ENCODE data around the gene PLXNA2. TPM values are rescaled to one million over a fixed set of nuclear protein-coding genes. Genes with fewer than 3 reads are reported as not detected.
A peak's percentile ranks its signal among the peaks of the same experiment; 100 is the strongest.

PLXNA2 gene
- total RNA-seq, 1 experiment from 2014 or later, result 8.7 TPM

DNA sequence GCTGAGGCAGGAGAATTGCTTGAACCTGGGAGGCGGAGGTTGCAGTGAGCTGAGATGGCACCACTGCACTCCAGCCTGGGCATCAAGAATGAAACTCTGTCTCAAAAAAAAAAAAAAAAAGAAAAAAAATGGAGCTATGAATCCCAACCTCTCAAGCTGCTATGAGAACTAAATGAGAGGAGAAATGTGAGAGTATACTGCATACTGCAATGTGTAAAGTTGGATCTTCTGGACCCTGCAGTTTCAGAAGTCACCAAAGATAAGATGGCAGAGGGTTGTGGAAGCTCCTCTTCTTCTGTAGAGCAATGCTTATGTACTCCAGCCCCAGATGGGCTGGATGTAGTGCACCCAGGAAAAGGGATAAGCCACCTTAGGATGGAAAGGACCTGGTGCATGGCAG is 55.6 kb downstream of the PLXNA2 start:
- Histone ChIP-seq H3K27me3 (replicated peaks) (no peaks in the 10 kb centered on the region), H3K9me3 (replicated peaks) (no peaks in the 10 kb centered on the region), H3K36me3 (peaks cover 32% of the 10 kb centered on the region), H3K4me1 (replicated peaks) (peaks cover 53% of the 10 kb centered on the region), H3K27ac (no peak overlapping the region), H3K4me3 (no peak overlapping the region)
- DNase-seq (ENCODE audit: low read depth in 1 of 2, low spot score in 2 of 2), result no peak

DNA sequence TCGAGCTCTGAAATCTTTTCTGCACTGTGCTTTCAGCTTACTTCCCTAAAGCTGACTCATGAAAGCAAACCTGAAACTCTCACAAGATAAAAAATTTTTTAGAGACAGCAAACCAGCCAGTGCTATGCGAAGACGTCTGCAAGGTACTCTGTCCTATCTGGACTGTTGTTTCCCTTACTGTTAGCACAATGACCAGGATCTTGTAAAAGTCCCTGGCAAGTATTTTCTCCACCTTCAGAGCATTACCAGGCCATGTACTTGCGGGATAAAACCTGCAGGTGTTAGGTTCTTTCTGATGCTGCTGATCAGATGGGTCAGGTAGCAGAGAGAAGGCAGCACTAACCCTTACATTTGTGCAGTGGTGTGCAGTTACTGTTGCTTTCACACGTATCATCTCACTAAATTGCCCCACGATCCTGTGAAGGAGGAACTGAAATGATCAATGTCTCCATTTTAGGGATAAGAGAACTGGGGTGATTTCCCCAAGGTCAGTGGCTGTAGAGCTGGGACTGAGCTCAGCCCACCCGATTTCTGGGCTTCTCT is 56.6 kb downstream of the PLXNA2 start:
- DNase-seq (ENCODE audit: low read depth in 1 of 2, low spot score in 2 of 2), result no peak
- no peaks in the 10 kb centered on the region for H3K9me3 ChIP-seq (replicated peaks)
- H3K27ac ChIP-seq, result no peak overlapping the region
- H3K4me3 ChIP-seq, result no peak overlapping the region
- no peaks in the 10 kb centered on the region for H3K27me3 ChIP-seq (replicated peaks)
- H3K36me3 ChIP-seq, result peaks cover 32% of the 10 kb centered on the region
- peaks cover 53% of the 10 kb centered on the region for H3K4me1 ChIP-seq (replicated peaks)

GRCh38 chr1:208185801-208186231 is 58.4 kb downstream of the PLXNA2 start:
- no peak for DNase-seq (ENCODE audit: low read depth in 1 of 2, low spot score in 2 of 2)
- H3K27ac ChIP-seq, result no peak overlapping the region
- H3K27me3 ChIP-seq (replicated peaks), result no peaks in the 10 kb centered on the region
- peaks cover 20% of the 10 kb centered on the region for H3K36me3 ChIP-seq
- H3K9me3 ChIP-seq (replicated peaks), result no peaks in the 10 kb centered on the region
- H3K4me3 ChIP-seq, result no peak overlapping the region
- peaks cover 51% of the 10 kb centered on the region for H3K4me1 ChIP-seq (replicated peaks)

DNA sequence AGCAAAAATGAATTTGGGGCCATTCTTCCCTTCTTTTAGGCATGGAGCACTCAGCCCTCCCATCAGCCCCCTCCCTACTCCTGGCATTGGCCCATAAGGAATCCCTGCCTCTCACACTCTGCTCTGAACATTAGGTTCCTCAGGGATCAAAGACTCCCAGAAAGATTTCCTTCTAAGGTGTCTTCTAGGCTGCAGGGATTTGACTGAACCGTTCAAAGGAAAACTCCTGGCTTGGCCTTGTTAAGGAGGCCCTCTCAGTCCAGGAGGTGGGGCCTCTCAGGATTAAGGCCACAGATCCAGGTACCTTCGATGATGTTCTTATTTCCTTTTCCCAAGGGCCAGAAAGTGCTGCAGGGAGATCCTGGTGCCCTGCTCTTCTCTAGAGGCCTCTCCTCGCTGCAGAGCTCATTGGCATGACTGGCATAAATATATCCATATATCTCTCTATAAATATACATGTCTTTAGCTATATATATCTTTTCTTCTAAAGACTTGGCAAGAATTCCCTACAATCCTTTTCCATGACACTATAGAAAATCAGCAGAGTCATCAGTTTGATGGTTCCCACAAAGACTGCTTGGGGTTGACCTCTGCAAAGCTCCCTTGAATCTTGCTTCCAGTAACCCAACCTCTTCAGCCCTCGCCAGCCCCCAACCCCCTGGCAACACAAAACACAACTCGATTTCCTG is 59.1 kb downstream of the PLXNA2 start:
- Histone ChIP-seq H3K9me3 (replicated peaks) (no peaks in the 10 kb centered on the region), H3K4me3 (no peak overlapping the region), H3K27me3 (replicated peaks) (no peaks in the 10 kb centered on the region), H3K27ac (peak overlapping the region; percentile 61), H3K4me1 (replicated peaks) (peaks cover 44% of the 10 kb centered on the region), H3K36me3 (peaks cover 13% of the 10 kb centered on the region; the same call in 1 of the 2 replicates)
- DNase-seq (ENCODE audit: low read depth in 1 of 2, low spot score in 2 of 2), result no peak

DNA sequence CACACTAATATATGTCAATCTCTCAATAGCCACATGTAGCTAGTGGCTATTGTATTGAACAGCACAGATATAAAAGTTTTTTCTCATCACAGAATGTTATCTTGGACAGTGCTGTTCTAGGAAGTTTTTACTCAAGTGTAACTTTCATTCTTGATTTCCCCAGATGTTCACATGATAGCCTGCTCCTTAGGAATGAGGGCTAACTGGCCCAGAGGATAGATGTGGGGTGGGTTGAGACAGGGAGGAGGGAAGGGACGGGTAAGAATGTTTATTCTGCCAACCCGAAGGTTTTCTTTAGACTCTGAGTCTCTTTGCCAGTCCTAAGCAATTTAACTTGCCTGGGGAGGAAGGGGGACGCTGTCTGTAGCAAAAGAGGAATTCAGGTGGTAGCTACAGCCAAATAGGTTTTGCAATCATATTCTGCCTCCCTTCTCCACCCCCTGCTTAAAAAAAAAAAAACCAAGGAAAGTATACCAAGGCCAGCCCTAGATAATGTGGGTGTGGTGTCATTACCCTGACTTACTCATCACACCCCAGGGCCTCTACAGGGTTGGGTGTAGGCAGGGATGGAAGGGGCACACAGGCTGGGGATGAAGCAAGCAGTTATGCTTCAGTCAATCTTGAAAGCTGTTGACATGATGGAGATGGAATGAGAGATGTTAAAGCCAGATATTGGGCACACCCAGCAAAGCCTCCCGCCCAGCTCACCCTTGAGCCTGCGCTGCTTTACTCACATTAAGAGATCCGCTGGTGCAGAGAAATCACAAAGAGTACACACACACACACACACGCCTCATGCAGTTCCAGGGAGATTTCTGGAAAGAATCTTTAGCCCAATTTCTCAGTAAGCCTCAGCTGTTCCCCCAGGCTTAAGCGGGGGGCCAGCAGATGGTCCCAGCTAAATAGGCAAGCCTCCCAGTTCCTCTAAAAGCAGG is 59.9 kb downstream of the PLXNA2 start:
- Histone ChIP-seq H3K9me3 (replicated peaks) (no peaks in the 10 kb centered on the region), H3K27ac (peak overlapping the region; percentile 61), H3K36me3 (peaks cover 12% of the 10 kb centered on the region; the same call in 1 of the 2 replicates), H3K4me1 (replicated peaks) (peaks cover 35% of the 10 kb centered on the region), H3K27me3 (replicated peaks) (no peaks in the 10 kb centered on the region), H3K4me3 (no peak overlapping the region)
- DNase-seq (ENCODE audit: low read depth in 1 of 2, low spot score in 2 of 2), result peak; percentile 69 to 85

DNA sequence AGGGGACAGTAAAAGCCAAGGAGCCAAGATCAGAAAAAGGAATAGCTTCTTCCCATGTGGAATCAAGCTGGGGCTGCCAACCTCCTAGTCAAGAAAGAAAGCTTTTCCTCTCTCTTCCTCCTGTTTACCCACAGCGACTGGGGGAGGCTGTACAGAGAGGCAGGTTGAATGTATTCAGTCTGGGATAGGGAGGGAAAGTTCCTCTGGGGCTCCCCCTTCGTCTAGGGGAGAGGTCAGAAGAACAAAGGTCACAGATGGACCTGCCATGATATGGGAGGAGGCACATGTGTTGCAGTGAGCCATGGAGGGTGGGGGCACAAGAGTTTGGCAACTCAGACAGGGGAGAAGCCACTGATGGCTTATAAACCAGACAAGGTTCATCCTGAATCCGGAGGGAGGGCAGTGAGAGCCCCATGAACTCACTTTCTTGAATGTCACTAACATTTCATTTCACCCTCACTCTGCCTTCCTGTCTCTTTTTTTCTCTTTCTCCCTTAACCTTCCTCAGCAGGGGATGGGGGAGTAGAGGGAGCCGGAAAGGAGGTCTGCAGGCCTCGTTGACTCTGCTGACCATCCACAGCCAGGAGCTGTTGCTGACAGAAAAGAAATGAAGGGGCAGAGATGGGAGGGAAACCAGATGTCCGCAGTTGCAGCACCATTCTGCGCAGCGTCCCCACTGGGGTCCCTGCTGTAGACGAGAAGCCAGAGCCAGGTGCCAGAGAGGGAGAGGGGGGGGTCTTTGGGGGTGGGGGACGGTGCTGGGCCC is 61.1 kb downstream of the PLXNA2 start:
- no peak for DNase-seq (ENCODE audit: low read depth in 1 of 2, low spot score in 2 of 2)
- H3K27ac ChIP-seq, result no peak overlapping the region
- 0 out of 2 replicates have a peak, but pooled peaks cover 7% of the 10 kb centered on the region for H3K36me3 ChIP-seq
- H3K27me3 ChIP-seq (replicated peaks), result no peaks in the 10 kb centered on the region
- H3K4me1 ChIP-seq (replicated peaks), result peaks cover 35% of the 10 kb centered on the region
- no peak overlapping the region for H3K4me3 ChIP-seq
- H3K9me3 ChIP-seq (replicated peaks), result no peaks in the 10 kb centered on the region

GRCh38 chr1:208181364-208181763 is 62.8 kb downstream of the PLXNA2 start:
- no peaks in the 10 kb centered on the region for H3K27me3 ChIP-seq (replicated peaks)
- no peak overlapping the region for H3K4me3 ChIP-seq
- no peak overlapping the region for H3K27ac ChIP-seq
- no peaks in the 10 kb centered on the region for H3K9me3 ChIP-seq (replicated peaks)
- DNase-seq (ENCODE audit: low read depth in 1 of 2, low spot score in 2 of 2), result no peak
- H3K36me3 ChIP-seq, result peaks cover 4% of the 10 kb centered on the region; the same call in 1 of the 2 replicates
- peaks cover 39% of the 10 kb centered on the region for H3K4me1 ChIP-seq (replicated peaks)

- no peaks in the 10 kb centered on the region for H3K27me3 ChIP-seq (replicated peaks)
- no peak for DNase-seq (ENCODE audit: low read depth in 1 of 2, low spot score in 2 of 2)
- H3K4me1 ChIP-seq (replicated peaks), result peaks cover 31% of the 10 kb centered on the region
- H3K9me3 ChIP-seq (replicated peaks), result no peaks in the 10 kb centered on the region
- no peak overlapping the region for H3K4me3 ChIP-seq
- H3K27ac ChIP-seq, result no peak overlapping the region
- H3K36me3 ChIP-seq, result peaks cover 5% of the 10 kb centered on the region
Measured at GRCh38 chr1:208180421-208180820, 63.8 kb downstream of the PLXNA2 start.

- H3K27me3 ChIP-seq (replicated peaks), result no peaks in the 10 kb centered on the region
- H3K27ac ChIP-seq, result no peak overlapping the region
- no peaks in the 10 kb centered on the region for H3K9me3 ChIP-seq (replicated peaks)
- no peak overlapping the region for H3K4me3 ChIP-seq
- H3K36me3 ChIP-seq, result peaks cover 7% of the 10 kb centered on the region
- peaks cover 31% of the 10 kb centered on the region for H3K4me1 ChIP-seq (replicated peaks)
- no peak for DNase-seq (ENCODE audit: low read depth in 1 of 2, low spot score in 2 of 2)
Measured at GRCh38 chr1:208179961-208180409, 64.2 kb downstream of the PLXNA2 start.

GRCh38 chr1:208179263-208179816 is 64.8 kb downstream of the PLXNA2 start:
- H3K36me3 ChIP-seq, result peaks cover 13% of the 10 kb centered on the region
- H3K4me1 ChIP-seq (replicated peaks), result peaks cover 31% of the 10 kb centered on the region
- no peak overlapping the region for H3K27ac ChIP-seq
- no peak overlapping the region for H3K4me3 ChIP-seq
- no peaks in the 10 kb centered on the region for H3K9me3 ChIP-seq (replicated peaks)
- H3K27me3 ChIP-seq (replicated peaks), result no peaks in the 10 kb centered on the region
- DNase-seq (ENCODE audit: low read depth in 1 of 2, low spot score in 2 of 2), result no peak

DNA sequence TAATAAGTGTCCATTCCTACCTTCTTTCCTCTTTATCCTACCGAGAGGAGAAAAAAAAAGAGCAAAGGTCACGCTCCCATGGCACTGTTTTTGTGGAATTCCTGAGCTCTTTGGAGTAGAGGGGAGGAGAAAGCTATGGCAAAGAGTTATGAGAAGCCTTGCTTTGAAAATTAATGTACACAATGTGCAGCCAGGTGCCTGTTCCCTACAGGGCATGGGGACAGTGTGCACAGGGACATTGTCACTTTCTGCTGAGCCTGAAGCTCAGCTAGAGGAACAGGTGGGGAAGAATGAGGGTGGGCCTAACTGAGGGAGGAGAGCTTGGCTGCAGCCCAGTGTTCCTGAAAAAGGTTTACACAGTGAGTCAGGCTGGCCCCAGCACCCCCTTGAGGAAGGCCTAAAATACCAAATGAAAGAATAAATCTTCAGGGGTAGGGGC is 66.1 kb downstream of the PLXNA2 start:
- no peak for DNase-seq (ENCODE audit: low read depth in 1 of 2, low spot score in 2 of 2)

DNA sequence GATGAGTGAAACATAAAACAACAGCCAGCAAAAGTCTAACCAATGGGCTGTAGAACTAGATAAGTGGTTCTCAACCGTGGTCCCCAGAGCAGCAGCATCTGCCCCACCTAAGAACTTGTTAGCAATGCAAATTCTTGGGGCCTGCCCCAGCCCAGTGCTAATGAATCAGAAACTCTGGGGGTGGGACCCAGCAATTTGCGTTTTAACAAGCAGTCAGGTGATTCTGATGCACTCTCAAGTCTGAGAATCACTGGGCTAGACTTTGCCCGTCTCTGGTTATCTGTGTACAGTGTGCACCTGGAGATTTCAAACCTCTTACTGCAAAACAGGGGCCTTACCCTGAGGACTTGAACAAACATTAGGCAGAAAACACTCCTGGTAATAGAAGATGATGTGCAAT is 66.5 kb downstream of the PLXNA2 start:
- no peak for DNase-seq (ENCODE audit: low read depth in 1 of 2, low spot score in 2 of 2)
- peaks cover 13% of the 10 kb centered on the region for H3K36me3 ChIP-seq
- no peak overlapping the region for H3K4me3 ChIP-seq
- H3K27me3 ChIP-seq (replicated peaks), result no peaks in the 10 kb centered on the region
- H3K4me1 ChIP-seq (replicated peaks), result peaks cover 23% of the 10 kb centered on the region
- H3K9me3 ChIP-seq (replicated peaks), result no peaks in the 10 kb centered on the region
- no peak overlapping the region for H3K27ac ChIP-seq

More for the DNA sequence above, 66.1 kb downstream of the PLXNA2 start:
- H3K4me3 ChIP-seq, result no peak overlapping the region
- H3K27me3 ChIP-seq (replicated peaks), result no peaks in the 10 kb centered on the region
- H3K27ac ChIP-seq, result no peak overlapping the region
- H3K9me3 ChIP-seq (replicated peaks), result no peaks in the 10 kb centered on the region
- peaks cover 23% of the 10 kb centered on the region for H3K4me1 ChIP-seq (replicated peaks)
- peaks cover 13% of the 10 kb centered on the region for H3K36me3 ChIP-seq

DNA sequence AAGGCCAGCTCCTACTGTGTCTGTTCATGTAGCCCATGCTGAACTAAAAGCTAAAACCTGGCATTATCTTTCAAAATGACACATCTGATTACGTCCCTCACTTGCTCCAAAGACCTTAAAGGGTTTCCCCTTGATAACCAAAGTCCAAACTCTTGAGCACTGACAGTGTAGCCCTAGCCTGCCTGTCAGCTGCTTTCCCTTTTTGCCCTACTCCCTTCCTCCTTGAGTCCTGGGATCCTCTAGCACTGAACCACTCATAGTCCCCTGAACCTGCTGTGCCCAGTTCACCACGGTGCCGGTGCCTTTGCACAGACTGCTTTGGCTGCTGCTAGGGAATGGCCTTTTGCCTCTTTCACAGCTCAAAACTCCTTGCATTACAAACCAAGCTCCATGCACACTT is 67.5 kb downstream of the PLXNA2 start:
- Histone ChIP-seq H3K27me3 (replicated peaks) (no peaks in the 10 kb centered on the region), H3K27ac (no peak overlapping the region), H3K4me1 (replicated peaks) (peaks cover 23% of the 10 kb centered on the region), H3K36me3 (peaks cover 13% of the 10 kb centered on the region), H3K4me3 (no peak overlapping the region), H3K9me3 (replicated peaks) (no peaks in the 10 kb centered on the region)
- no peak for DNase-seq (ENCODE audit: low read depth in 1 of 2, low spot score in 2 of 2)

Data from SJSA1 (cell line).